CD4-positive, alpha-beta T cell (primary cell): ENCODE results near the gene ARHGEF11. TPM values are rescaled to one million over a fixed set of nuclear protein-coding genes. Genes with fewer than 3 reads are reported as not detected.
"Not testable (repeated sequence)": the region's sequence is repeated elsewhere in the genome, so short reads cannot be mapped to it uniquely, and the experiment has no call there.

Source experiments
- ATAC-seq: fragments of 200-7000 bp; cut with Tn5 transposase; one replicate; pipeline ENCODE4 v1.10.0; 2022; ENCODE audit warnings: mild to moderate bottlenecking; ENCODE audit not compliant: poor library complexity
- CTCF ChIA-PET: fragments of 350-600 bp; sonication (Branson Sonifier 250); formaldehyde crosslinking; loops from one replicate; lab custom pipeline; 2021; ENCODE audit warnings: antibody characterized with exemption, inconsistent platforms; lab: Charles Lee
- POLR2A ChIA-PET: fragments of 350-600 bp; sonication (Branson Sonifier 250); formaldehyde crosslinking; loops from one replicate; lab custom pipeline; 2021; ENCODE audit warnings: antibody characterized with exemption, inconsistent platforms; lab: Charles Lee
- DNase-seq, 14 experiments: peaks; one replicate each; pipeline ENCODE4 v3.0.0-alpha.2; 2013 to 2020; ENCODE audit warnings: mixed read lengths in 2 of 14
- H3K27ac ChIP-seq, 2 donors: one replicate each; pipeline versions ENCODE4 v1.5.1 to v1.7.0; 2013; ENCODE audit warnings: low read length in 2 of 2, low read depth in 1 of 2, mild to moderate bottlenecking in 1 of 2
- H3K27me3 ChIP-seq, 2 experiments: 1 replicate in 1 of 2; 2 replicates in 1 of 2; pipeline versions ENCODE4 v1.6.1 to v1.7.0; 2013; ENCODE audit warnings: low read length in 2 of 2, control low read depth in 1 of 2, mild to moderate bottlenecking in 1 of 2, moderate library complexity in 1 of 2; ENCODE audit not compliant: insufficient read depth in 2 of 2, control insufficient read depth in 1 of 2
- H3K36me3 ChIP-seq: one replicate; pipeline ENCODE4 v1.6.1; 2013; ENCODE audit warnings: low read length, control low read depth; ENCODE audit not compliant: insufficient read depth
- H3K4me1 ChIP-seq: one replicate; pipeline ENCODE4 v1.6.1; 2013; ENCODE audit warnings: low read length, control low read depth; ENCODE audit not compliant: insufficient read depth
- H3K4me3 ChIP-seq: one replicate; pipeline ENCODE4 v1.5.1; 2013; ENCODE audit warnings: mild to moderate bottlenecking, low read length, moderate library complexity
- H3K9me3 ChIP-seq, 2 experiments: 1 replicate in 1 of 2; 2 replicates in 1 of 2; pipeline versions ENCODE4 v1.6.1 to v1.7.0; 2013; ENCODE audit warnings: low read length in 2 of 2, mild to moderate bottlenecking in 2 of 2, control low read depth in 1 of 2, moderate library complexity in 1 of 2; ENCODE audit not compliant: control insufficient read depth in 1 of 2, insufficient read depth in 1 of 2
- H3K27ac Mint-ChIP-seq: one replicate; pipeline ENCODE4 v1.8.0; 2020; ENCODE audit warnings: mixed read lengths
- H3K27me3 Mint-ChIP-seq: one replicate; pipeline ENCODE4 v1.8.0; 2021; ENCODE audit warnings: mixed read lengths
- H3K36me3 Mint-ChIP-seq: one replicate; pipeline ENCODE4 v1.8.0; 2021; ENCODE audit warnings: low read depth, mixed read lengths
- H3K4me1 Mint-ChIP-seq: one replicate; pipeline ENCODE4 v1.8.0; 2021; ENCODE audit warnings: low read depth, mixed read lengths
- H3K4me3 Mint-ChIP-seq: one replicate; pipeline ENCODE4 v1.8.0; 2020; ENCODE audit warnings: mild to moderate bottlenecking, mixed read lengths
- H3K9me3 Mint-ChIP-seq: one replicate; pipeline ENCODE4 v1.8.0; 2020; ENCODE audit warnings: mixed read lengths
- intact Hi-C, 2 experiments: fragments of 100-400 bp; cut with DNase I in 1 of 2; cut with micrococcal nuclease in 1 of 2; formaldehyde crosslinking; loops; one replicate each; pipeline versions ENCODE4 v1.15.1 to v1.9.0; 2023 to 2025; cut with DNase I, micrococcal nuclease
- total RNA-seq, 174 experiments: library from RNA in 2 of 174; stranded (reverse) in 2 of 174; gene quantifications; one replicate each; pipeline ENCODE4 v1.2.3 and lab custom pipeline; 2021 to 2026
- TF ChIP-seq, protein P1 (sequence below): fragments of 200-600 bp; IDR thresholded peaks from one replicate; pipeline ENCODE4 v1.8.0; 2022; ENCODE audit warnings: antibody characterized with exemption, mild to moderate bottlenecking

The ARHGEF11 gene
- total RNA-seq, 2 experiments from 2014 or later = 13.7 to 13.9 TPM

DNA sequence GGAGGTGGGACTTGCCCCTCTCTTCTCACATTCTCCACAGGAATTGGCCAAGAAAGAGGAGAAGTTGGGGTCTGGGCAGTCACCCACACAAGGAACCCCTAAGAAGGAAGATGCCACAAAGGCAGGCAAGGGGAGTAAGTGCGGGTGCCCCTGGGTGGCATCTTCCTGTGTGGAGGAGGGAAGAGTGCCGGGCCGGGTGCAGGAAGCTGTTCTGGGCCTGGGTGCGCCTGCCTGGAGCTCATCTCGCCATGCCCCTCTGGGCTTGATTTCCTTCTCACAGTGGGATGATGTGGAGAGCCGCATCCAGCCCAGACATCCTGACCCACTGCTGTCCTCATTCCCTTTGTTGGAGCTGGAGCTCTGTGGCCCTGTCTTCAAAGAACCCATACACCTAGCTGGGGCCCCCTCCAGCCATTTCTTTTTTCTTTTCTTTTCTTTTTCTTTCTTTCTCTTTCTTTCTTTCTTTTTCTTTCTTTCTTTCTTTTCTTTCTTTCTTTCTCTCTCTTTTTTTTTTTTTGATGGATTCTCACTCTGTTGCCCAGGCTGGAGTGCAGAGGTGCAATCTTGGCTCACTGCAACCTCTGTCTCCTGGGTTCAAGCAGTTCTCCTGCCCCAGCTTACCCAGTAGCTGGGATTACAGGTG, 115.8 kb downstream of the ARHGEF11 start:
- H3K36me3 Mint-ChIP-seq = no peaks in the 10 kb centered on the region
- CTCF ChIA-PET = interaction anchor here (0.6 kb wide), 1 partner anchor 37 kb away, joined by 3 read pairs; no protein-coding TSS in a partner anchor
- H3K27me3 Mint-ChIP-seq = peaks cover 79% of the 10 kb centered on the region
- POLR2A ChIA-PET = no interaction called here
- H3K4me1 Mint-ChIP-seq = peaks cover 29% of the 10 kb centered on the region
- no peak for ATAC-seq
- no peaks in the 10 kb centered on the region for H3K9me3 Mint-ChIP-seq
- no peak overlapping the region for H3K4me3 Mint-ChIP-seq
- H3K27me3 ChIP-seq = peaks cover 38 to 58% of the 10 kb centered on the region in 2 experiments
- DNase-seq = no peak
- intact Hi-C loops = loop anchor here (2.0 to 10.0 kb wide), 3 partner anchors 132 to 245 kb away; no protein-coding TSS in a partner anchor
- H3K4me3 ChIP-seq = no peak overlapping the region
- H3K27ac ChIP-seq = no peak overlapping the region
- H3K9me3 ChIP-seq = peaks cover 0 to 12% of the 10 kb centered on the region in 2 experiments
- no peaks in the 10 kb centered on the region for H3K36me3 ChIP-seq
- no peak overlapping the region for H3K27ac Mint-ChIP-seq
- TF ChIP-seq, protein P1, sequence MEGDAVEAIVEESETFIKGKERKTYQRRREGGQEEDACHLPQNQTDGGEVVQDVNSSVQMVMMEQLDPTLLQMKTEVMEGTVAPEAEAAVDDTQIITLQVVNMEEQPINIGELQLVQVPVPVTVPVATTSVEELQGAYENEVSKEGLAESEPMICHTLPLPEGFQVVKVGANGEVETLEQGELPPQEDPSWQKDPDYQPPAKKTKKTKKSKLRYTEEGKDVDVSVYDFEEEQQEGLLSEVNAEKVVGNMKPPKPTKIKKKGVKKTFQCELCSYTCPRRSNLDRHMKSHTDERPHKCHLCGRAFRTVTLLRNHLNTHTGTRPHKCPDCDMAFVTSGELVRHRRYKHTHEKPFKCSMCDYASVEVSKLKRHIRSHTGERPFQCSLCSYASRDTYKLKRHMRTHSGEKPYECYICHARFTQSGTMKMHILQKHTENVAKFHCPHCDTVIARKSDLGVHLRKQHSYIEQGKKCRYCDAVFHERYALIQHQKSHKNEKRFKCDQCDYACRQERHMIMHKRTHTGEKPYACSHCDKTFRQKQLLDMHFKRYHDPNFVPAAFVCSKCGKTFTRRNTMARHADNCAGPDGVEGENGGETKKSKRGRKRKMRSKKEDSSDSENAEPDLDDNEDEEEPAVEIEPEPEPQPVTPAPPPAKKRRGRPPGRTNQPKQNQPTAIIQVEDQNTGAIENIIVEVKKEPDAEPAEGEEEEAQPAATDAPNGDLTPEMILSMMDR = no peak
- H3K4me1 ChIP-seq = peaks cover 12% of the 10 kb centered on the region

DNA sequence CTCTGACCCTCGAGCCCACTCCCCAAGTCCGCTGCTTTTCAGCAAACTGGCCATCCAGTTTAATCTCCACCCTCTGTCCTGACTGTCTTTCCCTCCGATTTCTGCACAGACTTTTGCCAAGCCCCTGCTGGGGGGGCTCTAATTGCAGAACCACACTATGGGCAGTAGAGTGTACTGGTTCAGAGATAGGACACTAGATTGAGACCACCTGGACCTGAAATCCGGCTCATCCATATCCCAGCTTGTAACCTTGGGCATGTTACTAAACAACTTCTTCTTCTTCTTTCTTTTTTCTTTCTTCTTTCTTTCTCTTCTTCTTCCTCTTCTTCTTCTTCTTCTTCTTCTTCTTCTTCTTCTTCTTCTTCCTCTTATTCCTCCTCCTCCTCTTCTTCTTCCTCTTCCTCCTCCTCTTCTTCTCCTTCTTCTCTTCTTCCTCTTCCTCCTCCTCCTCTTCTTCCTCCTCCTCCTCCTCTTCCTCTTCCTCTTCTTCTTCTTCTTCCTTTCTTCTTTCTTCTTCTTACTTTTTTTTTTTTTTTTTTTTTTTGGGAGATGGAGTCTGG, 117.4 kb downstream of the ARHGEF11 start:
- TF ChIP-seq, protein P1 = no peak
- peaks cover 34% of the 10 kb centered on the region for H3K4me1 Mint-ChIP-seq
- H3K27ac Mint-ChIP-seq = no peak overlapping the region
- ChIA-PET POLR2A (interaction anchor here (0.6 to 1.6 kb wide), 3 partner anchors 9 to 35 kb away, joined by 3 to 5 read pairs (median 4); no protein-coding TSS in a partner anchor), CTCF (interaction anchor here (1.1 to 2.4 kb wide), 11 partner anchors 11 to 239 kb away, joined by 3 to 11 read pairs (median 5); partner anchors contain the start of gene NTRK1)
- Histone ChIP-seq H3K4me1 (peaks cover 24% of the 10 kb centered on the region), H3K27me3 (peaks cover 50 to 74% of the 10 kb centered on the region in 2 experiments), H3K9me3 (peaks cover 0 to 19% of the 10 kb centered on the region in 2 experiments), H3K36me3 (no peaks in the 10 kb centered on the region), H3K4me3 (no peak overlapping the region), H3K27ac (no peak overlapping the region)
- intact Hi-C loops = loop anchor here (1.0 to 10.0 kb wide), 4 partner anchors 131 to 243 kb away; no protein-coding TSS in a partner anchor
- no peaks in the 10 kb centered on the region for H3K36me3 Mint-ChIP-seq
- peak overlapping the region; percentile 43 for H3K4me3 Mint-ChIP-seq
- DNase-seq = no peak
- H3K9me3 Mint-ChIP-seq = no peaks in the 10 kb centered on the region
- peaks cover 94% of the 10 kb centered on the region for H3K27me3 Mint-ChIP-seq
- ATAC-seq = peak; percentile 24

DNA sequence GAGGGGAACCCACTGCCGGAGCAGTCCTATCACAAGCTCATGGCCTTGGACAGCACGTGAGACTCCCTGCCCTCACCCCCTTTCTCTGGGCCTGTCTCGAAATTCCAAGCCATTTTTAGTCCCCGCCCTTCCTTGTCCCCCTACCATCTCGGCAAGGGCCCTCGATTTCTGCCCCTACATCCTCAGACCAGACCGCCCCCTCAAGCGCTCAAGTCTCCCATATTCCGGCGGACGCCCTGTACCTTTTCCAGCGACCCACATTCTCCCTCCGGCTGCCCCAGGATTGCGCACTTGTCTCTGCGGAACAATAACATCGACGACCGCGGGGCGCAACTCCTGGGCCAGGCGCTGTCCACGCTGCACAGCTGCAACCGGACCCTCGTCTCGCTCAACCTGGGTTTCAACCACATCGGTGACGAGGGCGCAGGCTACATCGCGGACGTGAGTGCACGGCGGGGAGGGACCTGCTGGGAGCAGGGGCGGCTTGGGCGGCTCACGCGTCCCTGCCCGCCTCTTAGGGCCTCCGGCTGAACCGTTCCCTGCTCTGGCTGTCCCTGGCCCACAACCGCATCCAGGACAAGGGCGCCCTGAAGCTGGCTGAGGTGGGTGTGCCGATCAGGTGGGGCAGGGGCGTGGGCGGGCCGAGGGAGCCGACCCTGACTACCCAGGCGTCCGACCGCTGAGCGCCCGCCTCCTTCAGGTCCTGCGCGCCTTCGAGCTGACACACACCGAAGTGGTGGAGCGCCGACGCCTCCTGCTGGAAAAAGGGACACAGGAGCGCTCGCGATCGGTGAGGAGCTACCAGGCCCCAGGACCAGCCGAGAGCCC, 118.1 kb downstream of the ARHGEF11 start:
- Mint-ChIP-seq H3K9me3 (no peaks in the 10 kb centered on the region), H3K4me1 (peaks cover 37% of the 10 kb centered on the region), H3K27ac (no peak overlapping the region), H3K27me3 (peaks cover 94% of the 10 kb centered on the region), H3K36me3 (no peaks in the 10 kb centered on the region), H3K4me3 (no peak overlapping the region)
- intact Hi-C loops = loop anchor here (1.0 to 10.0 kb wide), 6 partner anchors 35 to 243 kb away; partner anchors contain the start of gene PEAR1 (in 1 of the 2)
- POLR2A ChIA-PET = interaction anchor here (0.6 to 1.6 kb wide), 3 partner anchors 10 to 36 kb away, joined by 3 to 5 read pairs (median 4); no protein-coding TSS in a partner anchor
- peaks cover 57 to 81% of the 10 kb centered on the region in 2 experiments for H3K27me3 ChIP-seq
- H3K4me1 ChIP-seq = peaks cover 24% of the 10 kb centered on the region
- CTCF ChIA-PET = interaction anchor here (1.1 to 2.4 kb wide), 11 partner anchors 10 to 238 kb away, joined by 3 to 11 read pairs (median 5); partner anchors contain the start of gene NTRK1
- DNase-seq = peak; percentile 43 to 78 (median 58)
- H3K9me3 ChIP-seq = peaks cover 0 to 19% of the 10 kb centered on the region in 2 experiments
- TF ChIP-seq, protein P1 = peak; percentile 58
- peak overlapping the region; percentile 9 for H3K4me3 ChIP-seq
- no peaks in the 10 kb centered on the region for H3K36me3 ChIP-seq
- H3K27ac ChIP-seq = no peak overlapping the region
- peak; percentile 84 for ATAC-seq

DNA sequence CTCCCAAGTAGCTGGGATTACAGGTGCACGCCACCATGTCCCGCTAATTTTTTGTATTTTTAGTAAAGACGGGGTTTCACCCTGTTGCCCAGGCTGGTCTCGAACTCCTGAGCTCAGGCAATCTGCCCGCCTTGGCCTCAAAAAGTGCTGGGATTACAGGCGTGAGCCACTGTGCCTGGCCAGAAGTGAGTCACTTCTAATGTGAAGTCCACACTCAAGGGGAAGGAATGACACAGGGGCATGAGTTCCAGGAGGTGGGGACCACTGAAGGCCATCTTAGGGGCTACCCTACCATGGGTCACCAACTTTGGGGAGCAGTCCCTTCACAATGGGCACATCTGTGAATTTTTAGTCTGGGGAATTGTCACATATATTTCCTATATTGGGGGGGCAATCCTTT, 118.8 kb downstream of the ARHGEF11 start:
- CTCF ChIA-PET = interaction anchor here (1.4 to 2.4 kb wide), 2 partner anchors 34 to 237 kb away, joined by 6 to 11 read pairs; no protein-coding TSS in a partner anchor
- H3K36me3 ChIP-seq, H3K27ac Mint-ChIP-seq, POLR2A ChIA-PET, H3K9me3 Mint-ChIP-seq, ATAC-seq, H3K27ac ChIP-seq, H3K36me3 Mint-ChIP-seq, DNase-seq, H3K4me3 Mint-ChIP-seq, H3K4me3 ChIP-seq: not testable (repeated sequence)
- H3K9me3 ChIP-seq = peaks cover 0 to 19% of the 10 kb centered on the region in 2 experiments
- intact Hi-C loops = loop anchor here (1.0 to 10.0 kb wide), 4 partner anchors 34 to 242 kb away; partner anchors contain the start of gene PEAR1 (in 1 of the 2)
- Mint-ChIP-seq H3K27me3 (peaks cover 94% of the 10 kb centered on the region), H3K4me1 (peaks cover 37% of the 10 kb centered on the region)
- peaks cover 64 to 88% of the 10 kb centered on the region in 2 experiments for H3K27me3 ChIP-seq
- peaks cover 24% of the 10 kb centered on the region for H3K4me1 ChIP-seq
